HTR-8/SVneo (cell line): Measurements from ENCODE around the gene TTLL3.
A peak's percentile ranks its signal among the peaks of the same experiment; 100 is the strongest.
"Not testable (repeated sequence)": the region's sequence is repeated elsewhere in the genome, so short reads cannot be mapped to it uniquely, and the experiment has no call there.

Experiments used
- DNase-seq: peaks from one replicate; pipeline ENCODE4 v3.0.0; 2011; ENCODE audit warnings: low spot score, mixed read lengths; ENCODE audit not compliant: insufficient read length
- FAIRE-seq: peaks from 2 replicates; lab custom pipeline; 2011; peaks lifted over from hg19 to GRCh38; lab: Jason Lieb, UNC

The TTLL3 gene

GRCh38 chr3:9834520-9835380 lies 24.7 kb downstream of the TTLL3 start:
- DNase-seq = no peak
- FAIRE-seq = no peak

- no peak for FAIRE-seq
- no peak for DNase-seq
These were observed 27.9 kb downstream of the TTLL3 start for GRCh38 chr3:9837701-9838582.

- DNase-seq = no peak
- no peak for FAIRE-seq
These were observed 28.8 kb downstream of the TTLL3 start for GRCh38 chr3:9838856-9839255.

GRCh38 chr3:9841015-9841414 lies 31.0 kb downstream of the TTLL3 start:
- FAIRE-seq (no peak), DNase-seq (no peak)

GRCh38 chr3:9843715-9844438 lies 33.8 kb downstream of the TTLL3 start, which contains the start of gene RPUSD3:
Gene RPUSD3 (minus strand): TSS chr3:9844008. CDS start chr3:9843990, 18 bp downstream.
- FAIRE-seq = peak; percentile 33

GRCh38 chr3:9846231-9846630 lies 36.2 kb downstream of the TTLL3 start:
- DNase-seq (no peak), FAIRE-seq (no peak)

More at GRCh38 chr3:9843715-9844438, 33.8 kb downstream of the TTLL3 start, which contains the start of gene RPUSD3:
- DNase-seq = peak; percentile 99

- DNase-seq = no peak
- no peak for FAIRE-seq
These were observed 36.9 kb downstream of the TTLL3 start for GRCh38 chr3:9846931-9847488.

- DNase-seq = not testable (repeated sequence)
These were observed 37.8 kb downstream of the TTLL3 start for GRCh38 chr3:9847870-9848269.

GRCh38 chr3:9848860-9849259 lies 38.8 kb downstream of the TTLL3 start:
- FAIRE-seq = not testable (repeated sequence)

More at GRCh38 chr3:9847870-9848269, 37.8 kb downstream of the TTLL3 start:
- FAIRE-seq = not testable (repeated sequence)

GRCh38 chr3:9851383-9851782 lies 41.3 kb downstream of the TTLL3 start:
- DNase-seq, FAIRE-seq: not testable (repeated sequence)

More at GRCh38 chr3:9848860-9849259, 38.8 kb downstream of the TTLL3 start:
- not testable (repeated sequence) for DNase-seq

- not testable (repeated sequence) for DNase-seq, FAIRE-seq
These were observed 41.9 kb downstream of the TTLL3 start for GRCh38 chr3:9851926-9852325.

GRCh38 chr3:9852528-9852927 lies 42.5 kb downstream of the TTLL3 start:
- no peak for FAIRE-seq
- no peak for DNase-seq

GRCh38 chr3:9854291-9854940 lies 44.4 kb downstream of the TTLL3 start:
- DNase-seq, FAIRE-seq: not testable (repeated sequence)

- no peak for FAIRE-seq
These were observed 45.5 kb downstream of the TTLL3 start for GRCh38 chr3:9855594-9855993.

GRCh38 chr3:9859530-9860025 lies 49.5 kb downstream of the TTLL3 start:
- no peak for FAIRE-seq

More at GRCh38 chr3:9855594-9855993, 45.5 kb downstream of the TTLL3 start:
- DNase-seq = no peak

GRCh38 chr3:9861201-9861600 lies 51.1 kb downstream of the TTLL3 start:
- FAIRE-seq (no peak), DNase-seq (no peak)

More at GRCh38 chr3:9859530-9860025, 49.5 kb downstream of the TTLL3 start:
- DNase-seq = no peak

GRCh38 chr3:9861626-9862130 lies 51.6 kb downstream of the TTLL3 start:
- FAIRE-seq (no peak), DNase-seq (no peak)

GRCh38 chr3:9862391-9863057 lies 52.5 kb downstream of the TTLL3 start:
- FAIRE-seq (no peak), DNase-seq (no peak)
